GM19467 (cell line): ENCODE results near the gene CORO2A.
"Not testable (repeated sequence)": the region's sequence is repeated elsewhere in the genome, so short reads cannot be mapped to it uniquely, and the experiment has no call there.

Experiments used
- ATAC-seq: cut with Tn5 transposase; IDR thresholded peaks from one replicate; pipeline ENCODE4 v1.9.1; 2021; ENCODE audit warnings: mild to moderate bottlenecking, moderate library complexity; ENCODE audit not compliant: unreplicated experiment

CORO2A gene

GRCh38 chr9:98086461-98086860, 106.0 kb downstream of the CORO2A start:
- no peak for ATAC-seq

GRCh38 chr9:98085944-98086343, 106.5 kb downstream of the CORO2A start:
- no peak for ATAC-seq

GRCh38 chr9:98085058-98085457, 107.4 kb downstream of the CORO2A start:
- no peak for ATAC-seq

- ATAC-seq = no peak
Measured at GRCh38 chr9:98084396-98084795, 108.0 kb downstream of the CORO2A start.

- no peak for ATAC-seq
Measured at GRCh38 chr9:98083566-98084183, 108.8 kb downstream of the CORO2A start.

GRCh38 chr9:98083061-98083501, 109.4 kb downstream of the CORO2A start:
- ATAC-seq = no peak

- no peak for ATAC-seq
Measured at GRCh38 chr9:98081477-98082219, 110.8 kb downstream of the CORO2A start.

- no peak for ATAC-seq
Measured at GRCh38 chr9:98080780-98081179, 111.7 kb downstream of the CORO2A start.

- ATAC-seq = no peak
Measured at GRCh38 chr9:98080326-98080725, 112.1 kb downstream of the CORO2A start.

GRCh38 chr9:98078895-98079294, 113.5 kb downstream of the CORO2A start:
- ATAC-seq = no peak

GRCh38 chr9:98076514-98076890, 115.9 kb downstream of the CORO2A start:
- not testable (repeated sequence) for ATAC-seq

GRCh38 chr9:98075332-98075805, 117.1 kb downstream of the CORO2A start:
- ATAC-seq = no peak

GRCh38 chr9:98074115-98074990, 118.1 kb downstream of the CORO2A start:
- no peak for ATAC-seq

GRCh38 chr9:98071737-98072136, 120.7 kb downstream of the CORO2A start:
- ATAC-seq = no peak
